Progenitor cell of endocrine pancreas (in vitro differentiated cells): Measurements from ENCODE around the gene FOXN3. TPM values are rescaled to one million over a fixed set of nuclear protein-coding genes. Genes with fewer than 3 reads are reported as not detected.

Experiments
- DNase-seq: peaks from one replicate; pipeline ENCODE4 v3.0.0; 2021; ENCODE audit warnings: low spot score; ENCODE audit not compliant: unreplicated experiment
- H3K27ac Mint-ChIP-seq: 2 replicates; pipeline ENCODE4 v1.8.0; 2021; ENCODE audit warnings: mild to moderate bottlenecking, moderate library complexity, mixed read lengths
- H3K27me3 Mint-ChIP-seq: 2 replicates; pipeline ENCODE4 v1.8.0; 2021; ENCODE audit warnings: mixed read lengths
- H3K36me3 Mint-ChIP-seq: 2 replicates; pipeline ENCODE4 v1.8.0; 2022; ENCODE audit warnings: mixed read lengths; ENCODE audit not compliant: insufficient read depth
- H3K4me1 Mint-ChIP-seq: 2 replicates; pipeline ENCODE4 v1.8.0; 2021; ENCODE audit warnings: low read depth, mixed read lengths
- H3K4me3 Mint-ChIP-seq: 2 replicates; pipeline ENCODE4 v1.8.0; 2021; ENCODE audit warnings: low read depth, mild to moderate bottlenecking, moderate library complexity, mixed read lengths
- H3K9me3 Mint-ChIP-seq: 2 replicates; pipeline ENCODE4 v1.8.0; 2021; ENCODE audit warnings: low read depth, mixed read lengths
- total RNA-seq: library from RNA; stranded (reverse); gene quantifications from 2 replicates; pipeline ENCODE4 v1.2.1, GENCODE V29; 2021
- TF ChIP-seq, protein P1 (sequence below): fragments of 200-600 bp; sonication (generic); IDR thresholded peaks from one replicate; pipeline ENCODE4 v1.5.0; 2021; ENCODE audit warnings: antibody characterized with exemption, mild to moderate bottlenecking; ENCODE audit not compliant: unreplicated experiment

FOXN3 gene
- total RNA-seq, 1 donor from 2014 or later = 25.8 TPM

DNA sequence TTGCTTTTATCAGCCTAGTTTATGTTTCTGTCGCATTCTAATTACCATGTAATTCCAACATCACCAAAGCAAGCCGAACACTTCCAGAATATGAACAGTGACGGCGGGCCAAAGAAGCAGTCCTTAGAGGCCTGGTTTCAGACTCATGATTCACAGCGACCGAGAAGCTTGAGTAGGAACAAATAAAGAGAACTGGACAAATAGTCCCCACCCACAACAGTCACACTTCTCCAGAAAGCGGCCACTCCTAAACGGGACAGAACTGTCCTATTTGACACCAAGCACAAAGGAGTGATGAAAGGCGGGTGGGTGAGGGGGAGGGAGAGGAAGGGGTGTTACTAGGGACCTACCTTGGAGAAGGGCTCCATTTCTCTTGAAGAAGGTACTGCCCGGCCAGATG, 136.4 kb downstream of the FOXN3 start:
- peaks cover 2% of the 10 kb centered on the region for H3K36me3 Mint-ChIP-seq
- H3K27ac Mint-ChIP-seq = no peak overlapping the region
- no peaks in the 10 kb centered on the region for H3K9me3 Mint-ChIP-seq
- TF ChIP-seq, protein P1, sequence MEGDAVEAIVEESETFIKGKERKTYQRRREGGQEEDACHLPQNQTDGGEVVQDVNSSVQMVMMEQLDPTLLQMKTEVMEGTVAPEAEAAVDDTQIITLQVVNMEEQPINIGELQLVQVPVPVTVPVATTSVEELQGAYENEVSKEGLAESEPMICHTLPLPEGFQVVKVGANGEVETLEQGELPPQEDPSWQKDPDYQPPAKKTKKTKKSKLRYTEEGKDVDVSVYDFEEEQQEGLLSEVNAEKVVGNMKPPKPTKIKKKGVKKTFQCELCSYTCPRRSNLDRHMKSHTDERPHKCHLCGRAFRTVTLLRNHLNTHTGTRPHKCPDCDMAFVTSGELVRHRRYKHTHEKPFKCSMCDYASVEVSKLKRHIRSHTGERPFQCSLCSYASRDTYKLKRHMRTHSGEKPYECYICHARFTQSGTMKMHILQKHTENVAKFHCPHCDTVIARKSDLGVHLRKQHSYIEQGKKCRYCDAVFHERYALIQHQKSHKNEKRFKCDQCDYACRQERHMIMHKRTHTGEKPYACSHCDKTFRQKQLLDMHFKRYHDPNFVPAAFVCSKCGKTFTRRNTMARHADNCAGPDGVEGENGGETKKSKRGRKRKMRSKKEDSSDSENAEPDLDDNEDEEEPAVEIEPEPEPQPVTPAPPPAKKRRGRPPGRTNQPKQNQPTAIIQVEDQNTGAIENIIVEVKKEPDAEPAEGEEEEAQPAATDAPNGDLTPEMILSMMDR = no peak
- peaks cover 4% of the 10 kb centered on the region for H3K4me1 Mint-ChIP-seq
- DNase-seq = no peak
- peaks cover 3% of the 10 kb centered on the region for H3K27me3 Mint-ChIP-seq
- H3K4me3 Mint-ChIP-seq = no peak overlapping the region

DNA sequence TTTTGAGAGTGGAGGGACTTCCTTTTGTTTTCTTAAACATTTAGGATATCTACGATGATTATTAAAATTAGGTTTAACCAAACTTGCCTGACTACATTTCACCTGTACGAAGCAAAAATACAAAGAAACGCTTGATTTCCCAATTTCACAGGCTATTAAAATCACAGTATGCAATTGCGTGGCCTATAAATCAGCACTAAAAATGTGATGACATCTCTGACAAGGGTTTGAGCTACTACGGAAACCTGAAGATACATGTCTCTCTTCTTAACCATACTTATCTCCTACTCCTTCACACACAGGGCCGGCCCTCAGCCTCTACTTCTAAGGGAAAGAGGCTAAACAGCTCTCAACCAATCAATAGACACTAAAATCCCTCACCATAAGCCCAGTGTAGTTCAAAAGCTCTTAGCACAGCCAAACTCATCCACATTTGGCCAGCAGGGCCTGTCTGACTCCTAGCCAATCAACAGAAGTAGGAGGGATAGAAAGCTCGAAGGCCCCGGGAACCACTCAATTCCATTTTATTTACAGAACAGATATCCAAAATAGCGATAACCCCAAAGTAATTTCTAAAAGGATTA, 137.3 kb downstream of the FOXN3 start:
- TF ChIP-seq, protein P1 = no peak
- Mint-ChIP-seq H3K36me3 (peaks cover 2% of the 10 kb centered on the region), H3K9me3 (no peaks in the 10 kb centered on the region), H3K27ac (no peak overlapping the region), H3K27me3 (peaks cover 3% of the 10 kb centered on the region), H3K4me3 (no peak overlapping the region), H3K4me1 (peaks cover 4% of the 10 kb centered on the region)
- no peak for DNase-seq

DNA sequence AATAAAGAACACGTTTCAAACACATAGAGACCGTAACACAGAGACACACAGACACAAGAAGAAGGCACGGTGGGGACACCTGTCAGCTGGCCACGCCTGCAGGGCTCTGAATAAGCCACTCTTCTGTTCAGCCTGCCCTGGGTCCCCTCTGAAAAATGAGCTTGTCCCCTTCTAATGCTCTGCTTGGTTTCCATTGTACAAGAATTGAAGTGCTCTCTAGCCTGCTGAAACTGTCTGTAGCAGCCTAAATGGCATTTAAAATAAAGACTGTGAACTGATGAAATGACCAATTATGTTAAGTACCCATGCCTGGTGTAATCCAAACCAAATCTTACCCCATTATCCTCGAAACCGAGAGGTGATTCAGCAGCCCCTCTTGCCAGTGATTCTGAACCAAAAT, 139.8 kb downstream of the FOXN3 start:
- Mint-ChIP-seq H3K36me3 (peaks cover 2% of the 10 kb centered on the region), H3K27ac (no peak overlapping the region), H3K4me3 (no peak overlapping the region), H3K9me3 (no peaks in the 10 kb centered on the region), H3K4me1 (no peaks in the 10 kb centered on the region), H3K27me3 (no peaks in the 10 kb centered on the region)
- DNase-seq = no peak
- TF ChIP-seq, protein P1 = no peak

DNA sequence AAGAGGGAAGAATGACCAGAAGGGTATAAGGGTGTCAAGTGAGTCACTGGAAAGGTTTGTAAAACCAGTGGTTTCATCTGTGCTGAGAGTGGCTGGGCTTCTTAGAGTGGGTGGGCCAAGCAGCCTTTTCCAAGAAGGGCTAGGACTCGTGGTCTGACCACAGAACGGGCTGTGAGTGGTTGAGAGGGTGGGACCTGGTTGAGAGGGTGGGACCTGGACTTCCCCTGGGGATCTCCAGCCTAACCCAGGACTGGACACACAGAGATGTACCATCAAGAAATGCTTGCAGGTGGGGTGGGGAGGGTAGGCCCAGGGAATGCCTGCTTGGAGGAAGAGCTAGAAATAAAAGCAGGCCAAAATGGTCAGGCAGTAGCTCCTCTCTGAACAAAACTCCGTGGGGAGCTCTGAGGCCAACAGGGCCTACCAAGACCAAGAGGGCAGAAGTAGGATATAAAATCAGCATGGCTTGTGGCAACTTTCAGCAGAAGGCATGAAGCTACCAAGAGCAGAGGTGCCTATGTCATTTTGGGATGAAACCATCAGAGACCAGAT, 140.5 kb downstream of the FOXN3 start:
- DNase-seq = no peak
- TF ChIP-seq, protein P1 = no peak
- Mint-ChIP-seq H3K4me1 (no peaks in the 10 kb centered on the region), H3K9me3 (no peaks in the 10 kb centered on the region), H3K4me3 (no peak overlapping the region), H3K27me3 (no peaks in the 10 kb centered on the region), H3K27ac (no peak overlapping the region), H3K36me3 (peaks cover 2% of the 10 kb centered on the region)

DNA sequence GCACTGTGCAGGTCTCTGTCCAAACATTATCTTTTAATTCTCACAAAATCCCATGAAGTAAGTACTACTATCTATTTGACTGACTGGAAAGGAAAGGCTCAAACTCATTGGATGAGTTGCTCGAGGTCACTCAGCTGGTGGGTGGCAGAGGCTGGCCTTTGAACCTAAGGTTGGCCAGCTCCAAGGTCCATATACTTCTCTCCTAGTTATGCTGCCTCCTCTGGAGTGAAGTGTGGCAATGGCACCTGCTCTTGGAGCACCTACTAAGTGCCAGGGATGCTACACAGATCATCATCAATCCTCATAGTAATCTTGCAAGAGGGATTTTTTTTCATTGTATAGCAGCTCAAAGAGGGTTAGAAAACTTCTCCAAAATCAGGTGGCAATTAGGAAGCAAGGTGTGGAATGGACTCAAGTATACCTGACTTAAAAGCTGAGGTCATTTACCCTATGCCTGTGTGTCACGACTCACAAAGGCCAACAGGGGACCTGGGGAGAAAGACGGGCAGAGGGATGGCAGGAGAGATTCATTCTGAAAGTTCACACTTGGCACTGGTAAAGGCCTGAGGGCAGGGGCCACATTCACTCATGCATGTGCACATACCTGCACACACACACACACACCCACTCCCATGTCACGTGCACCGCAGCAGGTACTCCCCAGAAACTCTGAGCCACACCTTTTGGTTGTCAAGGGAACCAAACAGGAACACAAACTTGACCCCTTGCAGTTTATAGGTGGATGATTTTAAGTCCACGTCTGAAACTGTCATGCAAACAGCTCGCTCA, 146.4 kb downstream of the FOXN3 start:
- H3K27ac Mint-ChIP-seq = no peak overlapping the region
- H3K4me1 Mint-ChIP-seq = peaks cover 6% of the 10 kb centered on the region
- TF ChIP-seq, protein P1 = no peak
- H3K4me3 Mint-ChIP-seq = no peak overlapping the region
- no peaks in the 10 kb centered on the region for H3K9me3 Mint-ChIP-seq
- H3K27me3 Mint-ChIP-seq = no peaks in the 10 kb centered on the region
- H3K36me3 Mint-ChIP-seq = no peaks in the 10 kb centered on the region
- DNase-seq = no peak
